HuH-7 (cell line): ENCODE data around the gene FAM186B.
"Not testable (repeated sequence)": the region's sequence is repeated elsewhere in the genome, so short reads cannot be mapped to it uniquely, and the experiment has no call there.

Source experiments
- DNase-seq: peaks from one replicate; pipeline ENCODE4 v3.0.0; 2011; ENCODE audit warnings: low spot score

Gene FAM186B

GRCh38 chr12:49605539-49605938 is at the start of gene FAM186B:
Gene FAM186B, minus strand, starts transcription at chr12:49605639. Its CDS starts 162 bp downstream, at chr12:49605477.
- not testable (repeated sequence) for DNase-seq

- no peak for DNase-seq
These were observed 49.3 kb upstream of the FAM186B start for GRCh38 chr12:49654715-49655114.

- DNase-seq, result no peak
These were observed 47.6 kb upstream of the FAM186B start for GRCh38 chr12:49652921-49653520.

- DNase-seq, result no peak
These were observed 46.4 kb upstream of the FAM186B start for GRCh38 chr12:49651855-49652254.

GRCh38 chr12:49649892-49650291 is 44.5 kb upstream of the FAM186B start:
- no peak for DNase-seq

- DNase-seq, result no peak
These were observed 44.0 kb upstream of the FAM186B start for GRCh38 chr12:49649445-49649844.

GRCh38 chr12:49648712-49649003 is 43.2 kb upstream of the FAM186B start:
- DNase-seq, result no peak

GRCh38 chr12:49647827-49648711 is 42.6 kb upstream of the FAM186B start:
- no peak for DNase-seq

GRCh38 chr12:49646871-49647654 is 41.6 kb upstream of the FAM186B start:
- DNase-seq, result no peak

- no peak for DNase-seq
These were observed 40.9 kb upstream of the FAM186B start for GRCh38 chr12:49646331-49646830.

- DNase-seq, result no peak
These were observed 40.0 kb upstream of the FAM186B start for GRCh38 chr12:49645146-49646039.

GRCh38 chr12:49644620-49644994 is 39.2 kb upstream of the FAM186B start:
- peak; percentile 90 for DNase-seq

- no peak for DNase-seq
These were observed 38.7 kb upstream of the FAM186B start for GRCh38 chr12:49643961-49644619.

- DNase-seq, result no peak
These were observed 37.7 kb upstream of the FAM186B start for GRCh38 chr12:49643135-49643534.

- DNase-seq, result no peak
These were observed 36.9 kb upstream of the FAM186B start for GRCh38 chr12:49642370-49642802.

- no peak for DNase-seq
These were observed 36.4 kb upstream of the FAM186B start for GRCh38 chr12:49641748-49642369.

GRCh38 chr12:49636979-49637755 is 31.7 kb upstream of the FAM186B start:
- DNase-seq, result peak; percentile 82

GRCh38 chr12:49636574-49636973 is 31.1 kb upstream of the FAM186B start:
- no peak for DNase-seq

GRCh38 chr12:49635656-49636055 is 30.2 kb upstream of the FAM186B start:
- DNase-seq, result no peak

GRCh38 chr12:49635036-49635435 is 29.6 kb upstream of the FAM186B start:
- no peak for DNase-seq
